Large intestine (tissue), 3 donors: ENCODE measurements around the gene MYOG. TPM values are rescaled to one million over a fixed set of nuclear protein-coding genes. Genes with fewer than 3 reads are reported as not detected.

Source experiments
- DNase-seq, 2 donors: peaks; one replicate each; pipeline versions ENCODE4 v3.0.0 to v3.0.0-alpha.2; 2013
- H3K27ac ChIP-seq: one replicate; pipeline ENCODE4 v1.5.1; 2013; ENCODE audit warnings: low read length
- H3K27me3 ChIP-seq: 2 replicates; pipeline ENCODE4 v1.6.1; 2013; ENCODE audit warnings: low read length; ENCODE audit not compliant: control insufficient read depth, insufficient read depth
- H3K36me3 ChIP-seq: 2 replicates; pipeline ENCODE4 v1.6.1; 2013; ENCODE audit warnings: low read length; ENCODE audit not compliant: control insufficient read depth, insufficient read depth
- H3K4me1 ChIP-seq: one replicate; pipeline ENCODE4 v1.6.1; 2013; ENCODE audit warnings: low read length; ENCODE audit not compliant: control insufficient read depth, insufficient read depth
- H3K4me3 ChIP-seq: one replicate; pipeline ENCODE4 v1.5.1; 2013; ENCODE audit warnings: low read length
- H3K9me3 ChIP-seq: one replicate; pipeline ENCODE4 v1.6.1; 2013; ENCODE audit warnings: mild to moderate bottlenecking, low read depth, low read length, moderate library complexity; ENCODE audit not compliant: control insufficient read depth
- WGBS: methylation state at CpG from one replicate; pipeline ENCODE4 v1.1.5; 2013; ENCODE audit warnings: low lambda C conversion rate; ENCODE audit not compliant: insufficient coverage; 5-methylcytosine and 5-hydroxymethylcytosine counted together
- polyA plus RNA-seq: library from polyadenylated mRNA; unstranded; fragments of 120-200 nt; gene quantifications from one replicate; pipeline ENCODE4 v1.2.1, GENCODE V29; 2013

MYOG gene
- polyA plus RNA-seq, 1 donor = 0.66 TPM

GRCh38 chr1:203045821-203046594 is 39.8 kb downstream of the MYOG start:
- no peaks in the 10 kb centered on the region for H3K36me3 ChIP-seq
- H3K27me3 ChIP-seq = peaks cover 7% of the 10 kb centered on the region
- no peaks in the 10 kb centered on the region for H3K9me3 ChIP-seq
- H3K27ac ChIP-seq = no peak overlapping the region
- H3K4me1 ChIP-seq = no peaks in the 10 kb centered on the region
- DNase-seq = no peak
- H3K4me3 ChIP-seq = no peak overlapping the region
- WGBS = no CpG with 5 or more reads among the region's 16 CpGs

GRCh38 chr1:203045336-203045735 is 40.5 kb downstream of the MYOG start:
- no peaks in the 10 kb centered on the region for H3K4me1 ChIP-seq
- DNase-seq = no peak
- H3K36me3 ChIP-seq = no peaks in the 10 kb centered on the region
- no peak overlapping the region for H3K27ac ChIP-seq
- WGBS = 100% methylated on average over 1 of the region's 17 CpGs
- no peak overlapping the region for H3K4me3 ChIP-seq
- no peaks in the 10 kb centered on the region for H3K9me3 ChIP-seq
- H3K27me3 ChIP-seq = peaks cover 9% of the 10 kb centered on the region

GRCh38 chr1:203044546-203045250 is 41.1 kb downstream of the MYOG start:
- Histone ChIP-seq H3K36me3 (no peaks in the 10 kb centered on the region), H3K9me3 (no peaks in the 10 kb centered on the region), H3K27ac (no peak overlapping the region), H3K4me1 (no peaks in the 10 kb centered on the region), H3K27me3 (peaks cover 9% of the 10 kb centered on the region), H3K4me3 (no peak overlapping the region)
- DNase-seq = no peak
- no CpG with 5 or more reads among the region's 7 CpGs for WGBS

- Histone ChIP-seq H3K27me3 (peaks cover 9% of the 10 kb centered on the region), H3K9me3 (no peaks in the 10 kb centered on the region), H3K27ac (no peak overlapping the region), H3K4me1 (no peaks in the 10 kb centered on the region), H3K36me3 (no peaks in the 10 kb centered on the region), H3K4me3 (no peak overlapping the region)
- DNase-seq = no peak
- WGBS = no CpG with 5 or more reads among the region's 14 CpGs
These were observed 41.8 kb downstream of the MYOG start for GRCh38 chr1:203043830-203044545.

GRCh38 chr1:203041351-203041932 is 44.4 kb downstream of the MYOG start:
- no peak overlapping the region for H3K4me3 ChIP-seq
- no peaks in the 10 kb centered on the region for H3K36me3 ChIP-seq
- no CpG with 5 or more reads among the region's 3 CpGs for WGBS
- no peaks in the 10 kb centered on the region for H3K9me3 ChIP-seq
- H3K4me1 ChIP-seq = no peaks in the 10 kb centered on the region
- H3K27me3 ChIP-seq = peaks cover 5% of the 10 kb centered on the region
- no peak for DNase-seq
- H3K27ac ChIP-seq = no peak overlapping the region

GRCh38 chr1:203040513-203041275 is 45.1 kb downstream of the MYOG start:
- Histone ChIP-seq H3K4me1 (no peaks in the 10 kb centered on the region), H3K27ac (no peak overlapping the region), H3K27me3 (peaks cover 2% of the 10 kb centered on the region), H3K4me3 (no peak overlapping the region), H3K9me3 (no peaks in the 10 kb centered on the region), H3K36me3 (no peaks in the 10 kb centered on the region)
- no CpG with 5 or more reads among the region's 5 CpGs for WGBS
- no peak for DNase-seq

GRCh38 chr1:203039609-203040512 is 46.0 kb downstream of the MYOG start:
- Histone ChIP-seq H3K4me3 (no peak overlapping the region), H3K27ac (no peak overlapping the region), H3K9me3 (no peaks in the 10 kb centered on the region), H3K4me1 (no peaks in the 10 kb centered on the region), H3K36me3 (no peaks in the 10 kb centered on the region), H3K27me3 (peaks cover 2% of the 10 kb centered on the region)
- no CpG with 5 or more reads among the region's 11 CpGs for WGBS
- DNase-seq = no peak

GRCh38 chr1:203038891-203039608 is 46.8 kb downstream of the MYOG start:
- H3K36me3 ChIP-seq = no peaks in the 10 kb centered on the region
- no peak overlapping the region for H3K27ac ChIP-seq
- WGBS = no CpG with 5 or more reads among the region's 22 CpGs
- H3K4me1 ChIP-seq = no peaks in the 10 kb centered on the region
- H3K9me3 ChIP-seq = no peaks in the 10 kb centered on the region
- H3K27me3 ChIP-seq = peaks cover 2% of the 10 kb centered on the region
- no peak overlapping the region for H3K4me3 ChIP-seq
- DNase-seq = peak; percentile 38 to 48
